ENCODE results near the gene OSBPL10.

DNA sequence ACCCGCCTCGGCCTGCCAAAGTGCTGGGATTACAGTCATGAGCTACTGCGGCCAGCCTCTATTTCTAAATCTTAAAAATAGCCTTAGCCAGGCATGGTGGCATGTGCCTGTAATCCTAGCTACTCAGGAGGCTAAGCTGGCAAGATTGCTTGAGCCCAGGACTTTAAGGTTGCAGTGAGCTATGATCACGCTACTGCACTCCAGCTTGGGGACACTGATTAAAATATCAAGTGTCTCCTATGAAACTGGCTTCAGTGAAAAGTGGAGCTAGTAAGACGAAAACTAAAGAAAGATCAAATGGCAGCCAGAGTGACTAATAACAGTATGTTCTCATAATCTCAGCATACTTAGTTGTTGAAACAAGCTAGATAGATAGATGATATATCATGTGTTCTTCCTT, 335.8 kb downstream of the OSBPL10 start:
- TF ChIP-seq, protein P1, sequence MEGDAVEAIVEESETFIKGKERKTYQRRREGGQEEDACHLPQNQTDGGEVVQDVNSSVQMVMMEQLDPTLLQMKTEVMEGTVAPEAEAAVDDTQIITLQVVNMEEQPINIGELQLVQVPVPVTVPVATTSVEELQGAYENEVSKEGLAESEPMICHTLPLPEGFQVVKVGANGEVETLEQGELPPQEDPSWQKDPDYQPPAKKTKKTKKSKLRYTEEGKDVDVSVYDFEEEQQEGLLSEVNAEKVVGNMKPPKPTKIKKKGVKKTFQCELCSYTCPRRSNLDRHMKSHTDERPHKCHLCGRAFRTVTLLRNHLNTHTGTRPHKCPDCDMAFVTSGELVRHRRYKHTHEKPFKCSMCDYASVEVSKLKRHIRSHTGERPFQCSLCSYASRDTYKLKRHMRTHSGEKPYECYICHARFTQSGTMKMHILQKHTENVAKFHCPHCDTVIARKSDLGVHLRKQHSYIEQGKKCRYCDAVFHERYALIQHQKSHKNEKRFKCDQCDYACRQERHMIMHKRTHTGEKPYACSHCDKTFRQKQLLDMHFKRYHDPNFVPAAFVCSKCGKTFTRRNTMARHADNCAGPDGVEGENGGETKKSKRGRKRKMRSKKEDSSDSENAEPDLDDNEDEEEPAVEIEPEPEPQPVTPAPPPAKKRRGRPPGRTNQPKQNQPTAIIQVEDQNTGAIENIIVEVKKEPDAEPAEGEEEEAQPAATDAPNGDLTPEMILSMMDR (conservative IDR thresholded peaks at IDR 0.05 in 1 of 2, IDR thresholded peaks at IDR 0.05 in 1 of 2; ENCODE audit: low read depth in 1 of 2, low read length in 2 of 2), result no peak
- TF ChIP-seq EZH2 (IDR thresholded peaks at IDR 0.05; ENCODE audit: low read length, missing control alignments), result no peak

All from fibroblast of lung (primary cell).